NOMO-1 treated with DMSO at 0.1 percent for 48 hours (cell line): Measurements from ENCODE around the gene ARHGAP45.

Experiments used
- DNase-seq: peaks from one replicate; lab custom pipeline; 2025; ENCODE audit not compliant: unreplicated experiment; lab: John Stamatoyannopoulos, UW

Gene ARHGAP45

GRCh38 chr19:1039646-1040475, 27.1 kb upstream of the ARHGAP45 start, which contains the start of gene ABCA7:
Gene ABCA7 (plus strand): TSS chr19:1040107. CDS start chr19:1041362, 1,255 bp downstream.
- DNase-seq = peak; percentile 98

GRCh38 chr19:1040476-1041271, 26.3 kb upstream of the ARHGAP45 start:
- DNase-seq = peak; percentile 81

- no peak for DNase-seq
Observed at GRCh38 chr19:1041272-1041834, 25.6 kb upstream of the ARHGAP45 start.

- DNase-seq = no peak
Observed at GRCh38 chr19:1041835-1042685, 24.9 kb upstream of the ARHGAP45 start.

- no peak for DNase-seq
Observed at GRCh38 chr19:1042689-1043511, 24.1 kb upstream of the ARHGAP45 start.

- DNase-seq = no peak
Observed at GRCh38 chr19:1045247-1045603, 21.7 kb upstream of the ARHGAP45 start.

- DNase-seq = no peak
Observed at GRCh38 chr19:1046117-1046626, 20.8 kb upstream of the ARHGAP45 start.

- DNase-seq = no peak
Observed at GRCh38 chr19:1046836-1047695, 19.9 kb upstream of the ARHGAP45 start.

GRCh38 chr19:1047696-1048147, 19.2 kb upstream of the ARHGAP45 start:
- no peak for DNase-seq

GRCh38 chr19:1049106-1049505, 17.9 kb upstream of the ARHGAP45 start:
- no peak for DNase-seq

GRCh38 chr19:1049800-1050199, 17.2 kb upstream of the ARHGAP45 start:
- no peak for DNase-seq

- no peak for DNase-seq
Observed at GRCh38 chr19:1050989-1051788, 15.8 kb upstream of the ARHGAP45 start.

- DNase-seq = no peak
Observed at GRCh38 chr19:1051791-1052190, 15.2 kb upstream of the ARHGAP45 start.

- no peak for DNase-seq
Observed at GRCh38 chr19:1052349-1052975, 14.5 kb upstream of the ARHGAP45 start.

GRCh38 chr19:1053176-1054101, 13.5 kb upstream of the ARHGAP45 start:
- DNase-seq = no peak
